Activated CD4-positive, alpha-beta T cell treated with anti-CD3 and anti-CD28 coated beads for 36 hours (primary cell): ENCODE results near the gene TNFAIP3. TPM values are rescaled to one million over a fixed set of nuclear protein-coding genes. Genes with fewer than 3 reads are reported as not detected.
"Not testable (repeated sequence)": the region's sequence is repeated elsewhere in the genome, so short reads cannot be mapped to it uniquely, and the experiment has no call there.

Experiments used
- ATAC-seq: fragments of 200-7000 bp; cut with Tn5 transposase; one replicate; pipeline ENCODE4 v1.10.0; 2021; ENCODE audit warnings: mild to moderate bottlenecking, moderate library complexity
- CTCF ChIA-PET: fragments of 350-600 bp; sonication (Branson Sonifier 250); formaldehyde crosslinking; loops from one replicate; lab custom pipeline; 2021; ENCODE audit warnings: antibody characterized with exemption; lab: Charles Lee
- POLR2A ChIA-PET: fragments of 350-600 bp; sonication (Branson Sonifier 250); formaldehyde crosslinking; loops from one replicate; lab custom pipeline; 2021; ENCODE audit warnings: antibody characterized with exemption, inconsistent platforms; lab: Charles Lee
- DNase-seq: peaks from one replicate; pipeline ENCODE4 v3.0.0-alpha.2; 2020
- H3K27ac Mint-ChIP-seq: one replicate; pipeline ENCODE4 v1.8.0; 2021; ENCODE audit warnings: mixed read lengths
- H3K27me3 Mint-ChIP-seq: one replicate; pipeline ENCODE4 v1.8.0; 2021; ENCODE audit warnings: mixed read lengths
- H3K36me3 Mint-ChIP-seq: one replicate; pipeline ENCODE4 v1.8.0; 2021; ENCODE audit warnings: low read depth, mixed read lengths
- H3K4me1 Mint-ChIP-seq: one replicate; pipeline ENCODE4 v1.8.0; 2021; ENCODE audit warnings: mixed read lengths
- H3K4me3 Mint-ChIP-seq: one replicate; pipeline ENCODE4 v1.8.0; 2021; ENCODE audit warnings: mild to moderate bottlenecking, moderate library complexity, mixed read lengths
- H3K9me3 Mint-ChIP-seq: one replicate; pipeline ENCODE4 v1.8.0; 2021; ENCODE audit warnings: low read depth, mixed read lengths
- intact Hi-C, 2 experiments: fragments of 100-400 bp; cut with DNase I in 1 of 2; cut with micrococcal nuclease in 1 of 2; formaldehyde crosslinking; loops; one replicate each; pipeline versions ENCODE4 v1.14.2 to v1.15.1; 2022 to 2024; cut with DNase I, micrococcal nuclease
- total RNA-seq, 2 experiments: library from RNA; stranded (reverse); gene quantifications; one replicate each; pipeline ENCODE4 v1.2.3, GENCODE V29; 2021

The TNFAIP3 gene
- total RNA-seq, 2 experiments from 2014 or later: 284 to 371 TPM

GRCh38 chr6:137884149-137884909 is 17.3 kb downstream of the TNFAIP3 start:
- CTCF ChIA-PET: interaction anchor here (0.7 to 2.0 kb wide), 9 partner anchors 10 to 1263 kb away, joined by 3 to 10 read pairs (median 5); no protein-coding TSS in a partner anchor
- DNase-seq (no peak), ATAC-seq (no peak)

GRCh38 chr6:137884910-137885229 is 17.8 kb downstream of the TNFAIP3 start:
- peaks cover 44% of the 10 kb centered on the region for H3K4me1 Mint-ChIP-seq
- H3K4me3 Mint-ChIP-seq, ATAC-seq, H3K27me3 Mint-ChIP-seq, DNase-seq, intact Hi-C loops: not testable (repeated sequence)
- ChIA-PET POLR2A (interaction anchor here (0.7 kb wide), 3 partner anchors 14 to 59 kb away, joined by 3 to 4 read pairs (median 3); no protein-coding TSS in a partner anchor), CTCF (interaction anchor here (0.7 to 2.0 kb wide), 5 partner anchors 11 to 177 kb away, joined by 3 to 10 read pairs (median 5); no protein-coding TSS in a partner anchor)
- peaks cover 10% of the 10 kb centered on the region for H3K9me3 Mint-ChIP-seq
- peaks cover 71% of the 10 kb centered on the region for H3K36me3 Mint-ChIP-seq
- peak overlapping the region; percentile 26 for H3K27ac Mint-ChIP-seq

More at GRCh38 chr6:137884149-137884909, 17.3 kb downstream of the TNFAIP3 start:
- Mint-ChIP-seq H3K27ac (peak overlapping the region; percentile 78), H3K36me3 (peaks cover 76% of the 10 kb centered on the region), H3K27me3 (no peaks in the 10 kb centered on the region), H3K9me3 (peaks cover 10% of the 10 kb centered on the region), H3K4me3 (no peak overlapping the region), H3K4me1 (peaks cover 49% of the 10 kb centered on the region)
- POLR2A ChIA-PET: interaction anchor here (0.7 to 1.5 kb wide), 3 partner anchors 11 to 13 kb away, joined by 4 to 6 read pairs (median 5); no protein-coding TSS in a partner anchor
- intact Hi-C loops: no loop called here

GRCh38 chr6:137886226-137886625 is 19.2 kb downstream of the TNFAIP3 start:
- H3K27ac Mint-ChIP-seq, POLR2A ChIA-PET, ATAC-seq, H3K4me3 Mint-ChIP-seq, intact Hi-C loops, DNase-seq, H3K27me3 Mint-ChIP-seq: not testable (repeated sequence)
- Mint-ChIP-seq H3K9me3 (peaks cover 10% of the 10 kb centered on the region), H3K4me1 (peaks cover 32% of the 10 kb centered on the region), H3K36me3 (peaks cover 57% of the 10 kb centered on the region)
- CTCF ChIA-PET: interaction anchor here (1.0 to 1.1 kb wide), 2 partner anchors 24 to 189 kb away, joined by 3 read pairs; no protein-coding TSS in a partner anchor

- H3K36me3 Mint-ChIP-seq: peaks cover 18% of the 10 kb centered on the region
- intact Hi-C loops: no loop called here
- POLR2A ChIA-PET: interaction anchor here (0.6 to 1.0 kb wide), 2 partner anchors 9 to 58 kb away, joined by 3 to 4 read pairs; no protein-coding TSS in a partner anchor
Measured at GRCh38 chr6:137890983-137891537, 24.0 kb downstream of the TNFAIP3 start.

GRCh38 chr6:137892271-137892708 is 25.2 kb downstream of the TNFAIP3 start:
- DNase-seq (no peak), ATAC-seq (no peak)
- Mint-ChIP-seq H3K9me3 (peaks cover 7% of the 10 kb centered on the region), H3K36me3 (peaks cover 9% of the 10 kb centered on the region), H3K27ac (no peak overlapping the region), H3K4me1 (peaks cover 11% of the 10 kb centered on the region), H3K27me3 (no peaks in the 10 kb centered on the region), H3K4me3 (no peak overlapping the region)
- ChIA-PET CTCF (interaction anchor here (0.9 to 1.1 kb wide), 3 partner anchors 10 to 35 kb away, joined by 3 read pairs; no protein-coding TSS in a partner anchor), POLR2A (interaction anchor here (1.0 kb wide), 1 partner anchor 10 kb away, joined by 3 read pairs; no protein-coding TSS in a partner anchor)
- intact Hi-C loops: no loop called here

More at GRCh38 chr6:137890983-137891537, 24.0 kb downstream of the TNFAIP3 start:
- Mint-ChIP-seq H3K27me3 (no peaks in the 10 kb centered on the region), H3K4me1 (peaks cover 11% of the 10 kb centered on the region), H3K9me3 (peaks cover 7% of the 10 kb centered on the region), H3K27ac (no peak overlapping the region), H3K4me3 (no peak overlapping the region)
- no peak for ATAC-seq
- CTCF ChIA-PET: interaction anchor here (0.6 to 1.0 kb wide), 6 partner anchors 10 to 69 kb away, joined by 3 to 5 read pairs (median 3); no protein-coding TSS in a partner anchor
- DNase-seq: no peak

GRCh38 chr6:137893181-137893580 is 26.1 kb downstream of the TNFAIP3 start:
- Mint-ChIP-seq H3K36me3 (peaks cover 9% of the 10 kb centered on the region), H3K4me3 (no peak overlapping the region), H3K9me3 (peaks cover 7% of the 10 kb centered on the region), H3K27ac (no peak overlapping the region), H3K27me3 (no peaks in the 10 kb centered on the region), H3K4me1 (peaks cover 11% of the 10 kb centered on the region)
- ChIA-PET CTCF (interaction anchor here (0.7 to 1.2 kb wide), 4 partner anchors 9 to 64 kb away, joined by 3 to 6 read pairs (median 3); no protein-coding TSS in a partner anchor), POLR2A (no interaction called here)
- ATAC-seq (no peak), DNase-seq (no peak)
- intact Hi-C loops: no loop called here

GRCh38 chr6:137893726-137894125 is 26.7 kb downstream of the TNFAIP3 start:
- Mint-ChIP-seq H3K27ac (no peak overlapping the region), H3K9me3 (peaks cover 5% of the 10 kb centered on the region), H3K4me1 (peaks cover 11% of the 10 kb centered on the region), H3K27me3 (no peaks in the 10 kb centered on the region), H3K36me3 (peaks cover 4% of the 10 kb centered on the region), H3K4me3 (no peak overlapping the region)
- POLR2A ChIA-PET: no interaction called here
- intact Hi-C loops: no loop called here
- ATAC-seq (no peak), DNase-seq (no peak)
- CTCF ChIA-PET: interaction anchor here (1.2 kb wide), 1 partner anchor 51 kb away, joined by 6 read pairs; no protein-coding TSS in a partner anchor

- H3K27ac Mint-ChIP-seq, DNase-seq, ATAC-seq, H3K27me3 Mint-ChIP-seq, H3K9me3 Mint-ChIP-seq, H3K4me3 Mint-ChIP-seq, POLR2A ChIA-PET, H3K36me3 Mint-ChIP-seq, intact Hi-C loops: not testable (repeated sequence)
- CTCF ChIA-PET: interaction anchor here (1.0 to 1.5 kb wide), 4 partner anchors 21 to 149 kb away, joined by 3 to 5 read pairs (median 3); no protein-coding TSS in a partner anchor
- H3K4me1 Mint-ChIP-seq: peaks cover 11% of the 10 kb centered on the region
Measured at GRCh38 chr6:137894378-137894777, 27.3 kb downstream of the TNFAIP3 start.

- H3K27me3 Mint-ChIP-seq: no peaks in the 10 kb centered on the region
- H3K9me3 Mint-ChIP-seq: peaks cover 2% of the 10 kb centered on the region
- no peaks in the 10 kb centered on the region for H3K36me3 Mint-ChIP-seq
- POLR2A ChIA-PET: interaction anchor here (0.5 to 1.1 kb wide), 2 partner anchors 20 to 677 kb away, joined by 4 read pairs; no protein-coding TSS in a partner anchor
- CTCF ChIA-PET: interaction anchor here (0.7 to 1.5 kb wide), 5 partner anchors 15 to 149 kb away, joined by 3 to 5 read pairs (median 3); no protein-coding TSS in a partner anchor
- intact Hi-C loops: no loop called here
- DNase-seq: no peak
- ATAC-seq: no peak
- H3K27ac Mint-ChIP-seq: no peak overlapping the region
- H3K4me1 Mint-ChIP-seq: peaks cover 14% of the 10 kb centered on the region
- no peak overlapping the region for H3K4me3 Mint-ChIP-seq
Measured at GRCh38 chr6:137894779-137895385, 27.8 kb downstream of the TNFAIP3 start.

GRCh38 chr6:137896647-137897046 is 29.6 kb downstream of the TNFAIP3 start:
- no peaks in the 10 kb centered on the region for H3K27me3 Mint-ChIP-seq
- peak; percentile 72 for ATAC-seq
- DNase-seq: no peak
- no peak overlapping the region for H3K4me3 Mint-ChIP-seq
- peaks cover 2% of the 10 kb centered on the region for H3K9me3 Mint-ChIP-seq
- H3K27ac Mint-ChIP-seq: no peak overlapping the region
- intact Hi-C loops: no loop called here
- H3K4me1 Mint-ChIP-seq: peaks cover 16% of the 10 kb centered on the region
- ChIA-PET POLR2A (no interaction called here), CTCF (interaction anchor here (1.2 kb wide), 1 partner anchor 26 kb away, joined by 3 read pairs; no protein-coding TSS in a partner anchor)
- no peaks in the 10 kb centered on the region for H3K36me3 Mint-ChIP-seq
